HG03039 (cell line): Measurements from ENCODE around the gene GLB1L2.

Source experiments
- ATAC-seq: cut with Tn5 transposase; IDR thresholded peaks from one replicate; pipeline ENCODE4 v1.9.1; 2021; ENCODE audit warnings: mild to moderate bottlenecking, moderate library complexity; ENCODE audit not compliant: unreplicated experiment

Gene GLB1L2

GRCh38 chr11:134417871-134418840 lies 86.4 kb downstream of the GLB1L2 start:
- ATAC-seq, result no peak

GRCh38 chr11:134423106-134423505 lies 91.3 kb downstream of the GLB1L2 start:
- ATAC-seq, result no peak

- no peak for ATAC-seq
These were observed 93.6 kb downstream of the GLB1L2 start for GRCh38 chr11:134425413-134425812.
